Inflammatory macrophage treated with lipopolysaccharide for 1 hour (primary cell): ENCODE measurements around the gene SKAP2.

ENCODE experiments used
- DNase-seq, 2 donors: peaks; one replicate each; pipeline ENCODE4 v3.0.0-alpha.2; 2020 to 2022

SKAP2 gene

GRCh38 chr7:26663874-26664273, 200.5 kb downstream of the SKAP2 start:
- DNase-seq: no peak

- no peak for DNase-seq
Measured at GRCh38 chr7:26662646-26663045, 201.7 kb downstream of the SKAP2 start.

GRCh38 chr7:26659121-26659520, 205.3 kb downstream of the SKAP2 start:
- DNase-seq: no peak

- DNase-seq: no peak
Measured at GRCh38 chr7:26658389-26659084, 205.9 kb downstream of the SKAP2 start.

- no peak for DNase-seq
Measured at GRCh38 chr7:26657686-26658388, 206.6 kb downstream of the SKAP2 start.

GRCh38 chr7:26657206-26657641, 207.2 kb downstream of the SKAP2 start:
- DNase-seq: no peak

- DNase-seq: no peak
Measured at GRCh38 chr7:26656735-26657134, 207.7 kb downstream of the SKAP2 start.

GRCh38 chr7:26655781-26656180, 208.6 kb downstream of the SKAP2 start:
- DNase-seq: no peak

GRCh38 chr7:26653430-26654399, 210.7 kb downstream of the SKAP2 start:
- DNase-seq: no peak

- no peak for DNase-seq
Measured at GRCh38 chr7:26652401-26653100, 211.8 kb downstream of the SKAP2 start.

GRCh38 chr7:26650103-26650502, 214.3 kb downstream of the SKAP2 start:
- no peak for DNase-seq

- DNase-seq: no peak
Measured at GRCh38 chr7:26649388-26649787, 215.0 kb downstream of the SKAP2 start.

GRCh38 chr7:26648554-26648953, 215.8 kb downstream of the SKAP2 start:
- no peak for DNase-seq

GRCh38 chr7:26646336-26647048, 217.9 kb downstream of the SKAP2 start:
- DNase-seq: no peak

- peak in 1 of 2 donors; percentile 4 for DNase-seq
Measured at GRCh38 chr7:26645121-26645520, 219.3 kb downstream of the SKAP2 start.

- DNase-seq: no peak
Measured at GRCh38 chr7:26642416-26642815, 222.0 kb downstream of the SKAP2 start.

- no peak for DNase-seq
Measured at GRCh38 chr7:26639695-26640094, 224.7 kb downstream of the SKAP2 start.

- DNase-seq: no peak
Measured at GRCh38 chr7:26639111-26639510, 225.3 kb downstream of the SKAP2 start.

GRCh38 chr7:26638140-26638539, 226.2 kb downstream of the SKAP2 start:
- no peak for DNase-seq

GRCh38 chr7:26637610-26638009, 226.8 kb downstream of the SKAP2 start:
- DNase-seq: no peak

- no peak for DNase-seq
Measured at GRCh38 chr7:26636808-26637207, 227.6 kb downstream of the SKAP2 start.

GRCh38 chr7:26633557-26633956, 230.8 kb downstream of the SKAP2 start:
- no peak for DNase-seq
